Naive thymus-derived CD4-positive, alpha-beta T cell (primary cell): ENCODE results near the gene DOCK4. TPM values are rescaled to one million over a fixed set of nuclear protein-coding genes. Genes with fewer than 3 reads are reported as not detected.

Experiments used
- ATAC-seq: fragments of 150-1000 bp; cut with Tn5 transposase; 2 replicates; pipeline ENCODE4 v1.10.0; 2021; ENCODE audit warnings: mild to moderate bottlenecking, moderate library complexity
- CTCF ChIA-PET: fragments of 350-600 bp; sonication (Branson Sonifier 250); formaldehyde crosslinking; loops from one replicate; lab custom pipeline; 2021; ENCODE audit warnings: antibody characterized with exemption; lab: Charles Lee
- POLR2A ChIA-PET: fragments of 350-600 bp; sonication (Branson Sonifier 250); formaldehyde crosslinking; loops from one replicate; lab custom pipeline; 2021; ENCODE audit warnings: antibody characterized with exemption, inconsistent platforms; lab: Charles Lee
- DNase-seq, 9 donors: peaks; one replicate each; pipeline versions ENCODE4 v3.0.0 to v3.0.0-alpha.2; 2020 to 2022; ENCODE audit warnings: mixed read lengths in 1 of 9
- H3K27ac ChIP-seq: one replicate; pipeline ENCODE4 v1.7.0; 2013; ENCODE audit warnings: mild to moderate bottlenecking, low read depth, low read length, moderate library complexity
- H3K27me3 ChIP-seq, 2 donors: one replicate each; pipeline ENCODE4 v1.7.0; 2013; ENCODE audit warnings: low read length in 2 of 2, mild to moderate bottlenecking in 2 of 2, moderate library complexity in 2 of 2; ENCODE audit not compliant: control insufficient read depth in 2 of 2, insufficient read depth in 2 of 2
- H3K36me3 ChIP-seq, 3 experiments: 1 replicate in 2 of 3; 2 replicates in 1 of 3; pipeline ENCODE4 v1.7.0; 2013; ENCODE audit warnings: low read length in 3 of 3, mild to moderate bottlenecking in 3 of 3, moderate library complexity in 1 of 3; ENCODE audit not compliant: insufficient read depth in 3 of 3, control insufficient read depth in 2 of 3
- H3K4me1 ChIP-seq, 2 donors: one replicate each; pipeline ENCODE4 v1.7.0; 2013; ENCODE audit warnings: low read length in 2 of 2, mild to moderate bottlenecking in 2 of 2, moderate library complexity in 1 of 2; ENCODE audit not compliant: control insufficient read depth in 2 of 2, insufficient read depth in 2 of 2
- H3K4me3 ChIP-seq: 2 replicates; pipeline ENCODE4 v1.7.0; 2013; ENCODE audit warnings: mild to moderate bottlenecking, low read length
- H3K9me3 ChIP-seq, 3 experiments: 1 replicate in 2 of 3; 2 replicates in 1 of 3; pipeline ENCODE4 v1.7.0; 2013; ENCODE audit warnings: low read length in 3 of 3; ENCODE audit not compliant: control insufficient read depth in 2 of 3
- H3K27ac Mint-ChIP-seq, 9 donors: one replicate each; pipeline ENCODE4 v1.8.0; 2020 to 2022; ENCODE audit warnings: mixed read lengths in 9 of 9, mild to moderate bottlenecking in 8 of 9, moderate library complexity in 5 of 9, inconsistent platforms in 2 of 9
- H3K27me3 Mint-ChIP-seq, 5 donors: one replicate each; pipeline ENCODE4 v1.8.0; 2021 to 2022; ENCODE audit warnings: mixed read lengths in 5 of 5, mild to moderate bottlenecking in 1 of 5
- H3K36me3 Mint-ChIP-seq, 5 donors: one replicate each; pipeline ENCODE4 v1.8.0; 2020 to 2022; ENCODE audit warnings: mixed read lengths in 5 of 5, mild to moderate bottlenecking in 3 of 5, inconsistent platforms in 1 of 5
- H3K4me1 Mint-ChIP-seq, 7 donors: one replicate each; pipeline ENCODE4 v1.8.0; 2020 to 2022; ENCODE audit warnings: mixed read lengths in 7 of 7, mild to moderate bottlenecking in 3 of 7, inconsistent platforms in 1 of 7
- H3K4me3 Mint-ChIP-seq, 10 donors: one replicate each; pipeline ENCODE4 v1.8.0; 2020 to 2022; ENCODE audit warnings: mild to moderate bottlenecking in 10 of 10, mixed read lengths in 10 of 10, moderate library complexity in 6 of 10, inconsistent platforms in 2 of 10
- H3K9me3 Mint-ChIP-seq, 11 donors: one replicate each; pipeline ENCODE4 v1.8.0; 2020 to 2022; ENCODE audit warnings: mixed read lengths in 11 of 11, mild to moderate bottlenecking in 4 of 11, inconsistent platforms in 1 of 11, moderate library complexity in 1 of 11
- intact Hi-C, 2 donors: fragments of 100-400 bp; cut with micrococcal nuclease; formaldehyde crosslinking; loops; one replicate each; pipeline ENCODE4 v1.15.1; 2023
- polyA plus RNA-seq, 2 donors: library from polyadenylated mRNA; unstranded; fragments of 300-500 nt; fragmentation: Illumina TruSeq; gene quantifications; one replicate each; pipeline ENCODE4 v1.2.3, GENCODE V29; 2021
- total RNA-seq, 6 experiments: library from RNA in 5 of 6; stranded (reverse) in 5 of 6; gene quantifications; 1 replicate in 5 of 6; 2 replicates in 1 of 6; pipeline ENCODE4 v1.2.3 and lab custom pipeline; 2021 to 2026

Gene DOCK4
- total and polyA plus RNA-seq, 7 experiments from 2014 or later = 0.16 to 3.1 (median 2.2) TPM; not detected in 1

DNA sequence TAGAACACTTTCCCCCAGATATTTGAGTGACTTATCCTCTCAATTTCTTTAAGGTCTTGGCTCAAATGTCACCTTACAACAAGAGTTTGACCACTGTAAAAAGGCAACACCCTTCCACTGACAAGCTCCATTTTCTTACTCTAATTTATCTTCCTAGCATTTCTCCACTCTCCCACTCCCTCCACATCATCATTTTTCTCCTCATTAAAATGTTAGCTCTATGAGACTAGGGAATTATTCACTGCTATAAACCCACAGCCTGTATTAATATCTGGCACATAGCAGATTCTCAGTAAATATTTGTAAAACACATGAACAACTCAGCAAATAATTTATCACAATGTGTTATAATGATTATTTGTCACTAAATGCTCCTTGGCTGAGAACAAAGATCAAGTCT, 161.0 kb downstream of the DOCK4 start:
- no peaks in the 10 kb centered on the region for H3K4me1 ChIP-seq
- no peak overlapping the region for H3K27ac ChIP-seq
- Mint-ChIP-seq H3K27ac (no peak overlapping the region), H3K36me3 (no peaks in the 10 kb centered on the region), H3K27me3 (peaks cover 0 to 24% (median 13%) of the 10 kb centered on the region in 5 donors), H3K4me1 (no peaks in the 10 kb centered on the region), H3K4me3 (no peak overlapping the region), H3K9me3 (peaks cover 0 to 12% (median 0%) of the 10 kb centered on the region in 11 donors)
- ChIA-PET CTCF (no interaction called here), POLR2A (no interaction called here)
- H3K9me3 ChIP-seq = no peaks in the 10 kb centered on the region
- no peak for ATAC-seq
- H3K36me3 ChIP-seq = no peaks in the 10 kb centered on the region
- H3K4me3 ChIP-seq = no peak overlapping the region
- no peaks in the 10 kb centered on the region for H3K27me3 ChIP-seq
- intact Hi-C loops = no loop called here
- DNase-seq = no peak

DNA sequence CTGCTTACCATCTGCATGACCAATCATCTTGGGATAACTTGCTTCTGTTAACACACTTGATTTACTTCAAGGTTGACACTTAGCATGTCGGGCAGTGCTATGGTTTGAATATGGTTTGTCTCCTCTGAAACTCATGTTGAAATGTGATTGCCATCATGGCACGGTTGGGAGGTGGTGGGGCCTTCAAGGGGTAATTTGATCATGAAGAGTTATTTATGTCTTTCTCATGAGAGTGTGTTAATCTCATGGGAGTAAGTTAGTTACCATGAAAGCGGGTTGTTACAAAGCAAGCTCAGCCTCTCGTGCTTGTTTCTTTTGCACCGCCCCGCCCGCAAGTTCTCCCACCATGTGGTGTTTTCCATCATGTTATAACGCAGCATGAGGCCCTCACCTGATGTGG, 163.6 kb downstream of the DOCK4 start:
- POLR2A ChIA-PET = no interaction called here

DNA sequence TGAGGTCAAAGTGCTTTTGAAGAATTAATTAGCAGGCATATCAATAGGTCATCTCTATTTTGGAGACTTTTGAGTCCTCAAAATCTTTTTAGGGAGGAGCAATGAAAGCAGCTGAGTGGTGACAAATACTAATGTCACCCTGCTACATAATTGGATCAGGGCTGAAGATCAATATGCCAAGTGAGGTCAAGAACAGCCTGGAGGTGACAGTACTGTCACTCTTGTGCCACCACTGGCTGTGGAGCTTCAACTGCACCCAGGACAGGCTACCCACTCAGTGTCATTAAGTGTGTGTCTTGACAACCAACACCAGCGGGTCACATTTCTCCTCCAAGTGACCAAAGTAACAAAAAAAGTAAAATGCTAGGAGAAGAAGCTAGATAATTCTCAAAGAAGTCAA, 167.8 kb downstream of the DOCK4 start:
- no peaks in the 10 kb centered on the region for H3K27me3 ChIP-seq
- Mint-ChIP-seq H3K27me3 (peaks cover 0 to 15% (median 2%) of the 10 kb centered on the region in 5 donors), H3K4me3 (no peak overlapping the region), H3K4me1 (no peaks in the 10 kb centered on the region), H3K9me3 (no peaks in the 10 kb centered on the region), H3K27ac (no peak overlapping the region), H3K36me3 (no peaks in the 10 kb centered on the region)
- H3K4me3 ChIP-seq = no peak overlapping the region
- ChIA-PET CTCF (no interaction called here), POLR2A (no interaction called here)
- no peak overlapping the region for H3K27ac ChIP-seq
- no peaks in the 10 kb centered on the region for H3K36me3 ChIP-seq
- H3K9me3 ChIP-seq = no peaks in the 10 kb centered on the region
- H3K4me1 ChIP-seq = no peaks in the 10 kb centered on the region
- intact Hi-C loops = no loop called here
- DNase-seq (no peak), ATAC-seq (no peak)

More for the DNA sequence above, 163.6 kb downstream of the DOCK4 start:
- H3K4me3 Mint-ChIP-seq = no peak overlapping the region
- H3K27me3 Mint-ChIP-seq = peaks cover 2 to 23% (median 13%) of the 10 kb centered on the region in 5 donors
- Histone ChIP-seq H3K9me3 (no peaks in the 10 kb centered on the region), H3K36me3 (no peaks in the 10 kb centered on the region), H3K27ac (no peak overlapping the region), H3K4me1 (no peaks in the 10 kb centered on the region), H3K4me3 (no peak overlapping the region), H3K27me3 (no peaks in the 10 kb centered on the region)
- no peaks in the 10 kb centered on the region for H3K36me3 Mint-ChIP-seq
- no peak overlapping the region for H3K27ac Mint-ChIP-seq
- intact Hi-C loops = no loop called here
- DNase-seq = no peak
- no peak for ATAC-seq
- CTCF ChIA-PET = no interaction called here
- H3K9me3 Mint-ChIP-seq = peaks cover 0 to 12% (median 0%) of the 10 kb centered on the region in 11 donors
- no peaks in the 10 kb centered on the region for H3K4me1 Mint-ChIP-seq

DNA sequence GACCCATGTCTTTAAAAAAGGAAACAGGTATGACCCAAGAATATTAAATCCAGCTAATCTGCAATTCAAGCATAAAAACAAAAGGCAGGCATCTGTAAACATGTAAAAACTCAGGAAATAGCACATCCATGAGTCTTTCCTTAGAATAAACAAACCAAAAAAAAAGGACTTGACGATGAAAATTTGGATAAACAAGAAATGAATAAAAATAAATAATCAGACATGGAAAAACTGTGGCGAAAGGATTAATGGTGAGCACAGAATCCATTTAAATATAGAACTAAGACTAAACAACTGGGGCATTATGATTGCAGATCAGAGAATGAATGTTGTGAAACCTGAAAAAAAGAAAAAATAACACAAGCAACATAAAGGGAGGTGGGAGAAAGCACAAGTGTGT, 170.1 kb downstream of the DOCK4 start:
- Histone ChIP-seq H3K36me3 (no peaks in the 10 kb centered on the region), H3K27me3 (no peaks in the 10 kb centered on the region), H3K4me1 (no peaks in the 10 kb centered on the region), H3K4me3 (no peak overlapping the region), H3K27ac (no peak overlapping the region), H3K9me3 (no peaks in the 10 kb centered on the region)
- Mint-ChIP-seq H3K4me3 (no peak overlapping the region), H3K27ac (no peak overlapping the region), H3K27me3 (peaks cover 0 to 16% (median 5%) of the 10 kb centered on the region in 5 donors), H3K4me1 (no peaks in the 10 kb centered on the region), H3K9me3 (no peaks in the 10 kb centered on the region), H3K36me3 (no peaks in the 10 kb centered on the region)
- DNase-seq (no peak), ATAC-seq (no peak)
- ChIA-PET POLR2A (no interaction called here), CTCF (no interaction called here)
- intact Hi-C loops = no loop called here

DNA sequence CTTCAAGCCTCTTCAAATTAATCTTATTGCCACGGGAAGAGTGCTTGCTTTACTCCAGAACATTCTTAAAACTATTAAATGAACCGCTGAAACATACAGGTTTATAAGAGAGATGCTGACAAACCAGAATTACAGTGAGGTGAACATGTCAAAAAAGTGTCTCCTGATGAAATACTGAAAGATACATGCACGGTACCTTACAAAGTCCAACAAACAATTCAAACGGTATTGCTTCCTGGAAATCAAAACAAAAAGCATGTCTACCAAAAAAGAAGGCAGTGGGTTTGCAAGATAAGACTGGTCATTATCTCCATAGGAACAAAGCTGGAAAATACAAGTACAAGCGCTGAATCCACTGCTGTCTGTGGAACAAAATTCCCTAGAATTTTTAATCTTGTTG, 174.5 kb downstream of the DOCK4 start:
- DNase-seq (no peak), ATAC-seq (no peak)
- Histone ChIP-seq H3K36me3 (no peaks in the 10 kb centered on the region), H3K4me3 (no peak overlapping the region), H3K27ac (no peak overlapping the region), H3K4me1 (no peaks in the 10 kb centered on the region), H3K9me3 (no peaks in the 10 kb centered on the region), H3K27me3 (no peaks in the 10 kb centered on the region)
- H3K4me1 Mint-ChIP-seq = no peaks in the 10 kb centered on the region
- H3K27me3 Mint-ChIP-seq = peaks cover 0 to 13% (median 7%) of the 10 kb centered on the region in 5 donors
- no peak overlapping the region for H3K27ac Mint-ChIP-seq
- intact Hi-C loops = no loop called here
- POLR2A ChIA-PET = no interaction called here
- H3K9me3 Mint-ChIP-seq = no peaks in the 10 kb centered on the region
- H3K36me3 Mint-ChIP-seq = no peaks in the 10 kb centered on the region
- no peak overlapping the region for H3K4me3 Mint-ChIP-seq
- CTCF ChIA-PET = no interaction called here

DNA sequence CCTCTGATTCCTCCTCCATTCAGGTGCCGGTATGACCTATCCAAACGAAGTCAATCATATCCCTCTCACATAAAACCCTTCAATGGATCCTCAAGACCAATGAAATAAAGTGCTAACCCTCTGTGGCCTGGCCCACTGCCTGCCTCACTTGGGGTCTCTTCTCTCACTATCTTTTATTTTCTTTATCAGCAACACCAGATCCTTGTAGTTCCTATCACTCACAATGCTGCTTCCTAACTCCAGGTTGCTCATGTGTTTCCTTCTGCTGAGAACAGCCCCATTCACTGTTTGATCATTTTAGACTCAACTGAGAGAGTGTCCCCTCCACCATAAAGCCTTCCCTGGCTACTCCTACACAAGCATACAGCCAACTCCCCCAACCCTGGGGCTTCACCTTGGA, 180.6 kb downstream of the DOCK4 start:
- H3K4me1 ChIP-seq = no peaks in the 10 kb centered on the region
- H3K27me3 ChIP-seq = no peaks in the 10 kb centered on the region
- Mint-ChIP-seq H3K27me3 (peaks cover 0 to 21% (median 6%) of the 10 kb centered on the region in 5 donors), H3K36me3 (no peaks in the 10 kb centered on the region), H3K4me1 (no peaks in the 10 kb centered on the region), H3K4me3 (no peak overlapping the region), H3K9me3 (no peaks in the 10 kb centered on the region), H3K27ac (no peak overlapping the region)
- CTCF ChIA-PET = no interaction called here
- no peaks in the 10 kb centered on the region for H3K36me3 ChIP-seq
- intact Hi-C loops = no loop called here
- ATAC-seq (no peak), DNase-seq (no peak)
- POLR2A ChIA-PET = no interaction called here
- H3K9me3 ChIP-seq = no peaks in the 10 kb centered on the region
- no peak overlapping the region for H3K4me3 ChIP-seq
- H3K27ac ChIP-seq = no peak overlapping the region

DNA sequence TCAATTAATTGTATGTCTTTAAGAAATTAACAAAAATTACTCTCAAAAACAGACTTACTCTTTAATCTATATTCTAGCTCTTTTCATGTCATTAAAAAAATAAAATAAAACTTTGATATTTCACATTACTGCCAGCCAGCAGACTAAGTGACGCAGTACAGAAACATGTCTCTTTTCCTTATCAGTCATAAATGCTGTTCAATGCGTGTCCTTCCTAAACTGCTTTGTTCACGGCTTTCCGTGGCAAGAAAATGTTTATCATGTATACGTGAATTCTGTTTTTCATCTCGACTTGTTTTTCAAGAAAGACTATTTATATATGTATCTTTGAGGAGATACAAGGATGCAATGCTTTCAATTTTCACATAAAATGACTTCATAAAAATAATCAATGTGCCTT, 182.4 kb downstream of the DOCK4 start:
- Mint-ChIP-seq H3K9me3 (no peaks in the 10 kb centered on the region), H3K27me3 (peaks cover 0 to 21% (median 6%) of the 10 kb centered on the region in 5 donors), H3K36me3 (no peaks in the 10 kb centered on the region), H3K4me3 (no peak overlapping the region), H3K4me1 (no peaks in the 10 kb centered on the region), H3K27ac (no peak overlapping the region)
- no peaks in the 10 kb centered on the region for H3K36me3 ChIP-seq
- ChIA-PET CTCF (no interaction called here), POLR2A (no interaction called here)
- no peak overlapping the region for H3K4me3 ChIP-seq
- no peak overlapping the region for H3K27ac ChIP-seq
- H3K4me1 ChIP-seq = no peaks in the 10 kb centered on the region
- H3K27me3 ChIP-seq = no peaks in the 10 kb centered on the region
- no peak for DNase-seq
- H3K9me3 ChIP-seq = no peaks in the 10 kb centered on the region
- intact Hi-C loops = no loop called here
- ATAC-seq = no peak
